Stimulated activated memory B cell treated with anti-CD40 and anti-IgM and Interleukin-4, amounts not matched to agents 10 μg/mL and 1 μg/mL and 100 μg/mL, for 72 hours (primary cell): ENCODE results near the gene SPAG17.

Experiments used
- ATAC-seq: fragments of 150-1000 bp; cut with Tn5 transposase; 2 replicates; pipeline ENCODE4 v1.10.0; 2021
- H3K27ac Mint-ChIP-seq: one replicate; pipeline ENCODE4 v1.8.0; 2022; ENCODE audit warnings: mild to moderate bottlenecking, mixed read lengths
- H3K27me3 Mint-ChIP-seq: one replicate; pipeline ENCODE4 v1.8.0; 2022; ENCODE audit warnings: mixed read lengths
- H3K36me3 Mint-ChIP-seq: one replicate; pipeline ENCODE4 v1.8.0; 2022; ENCODE audit warnings: mixed read lengths
- H3K4me1 Mint-ChIP-seq: one replicate; pipeline ENCODE4 v1.8.0; 2022; ENCODE audit warnings: mixed read lengths
- H3K4me3 Mint-ChIP-seq: one replicate; pipeline ENCODE4 v1.8.0; 2022; ENCODE audit warnings: mild to moderate bottlenecking, moderate library complexity, mixed read lengths
- H3K9me3 Mint-ChIP-seq: one replicate; pipeline ENCODE4 v1.8.0; 2022; ENCODE audit warnings: mixed read lengths

SPAG17 gene

DNA sequence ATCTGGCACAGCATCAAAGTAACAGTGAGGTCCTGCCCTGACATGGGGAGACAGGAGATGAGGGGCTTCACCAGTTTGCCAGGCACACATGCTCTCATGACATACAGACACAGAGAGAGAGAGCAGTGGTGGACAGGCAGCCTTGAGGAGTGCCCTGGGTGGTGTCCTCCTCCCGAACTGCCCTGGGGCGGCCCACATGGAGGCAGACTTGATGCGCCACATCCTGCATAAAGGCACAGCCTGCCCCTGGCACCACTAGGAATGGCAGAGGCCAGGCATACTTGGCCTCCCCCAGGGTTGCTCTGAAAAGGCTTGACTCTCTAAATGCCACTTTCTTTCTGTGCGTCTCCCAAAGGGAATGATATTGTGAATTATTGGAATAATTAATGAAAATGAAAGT lies 67.5 kb downstream of the SPAG17 start:
- no peaks in the 10 kb centered on the region for H3K36me3 Mint-ChIP-seq
- no peaks in the 10 kb centered on the region for H3K9me3 Mint-ChIP-seq
- H3K27ac Mint-ChIP-seq: no peak overlapping the region
- no peak overlapping the region for H3K4me3 Mint-ChIP-seq
- ATAC-seq: no peak
- H3K4me1 Mint-ChIP-seq: no peaks in the 10 kb centered on the region
- H3K27me3 Mint-ChIP-seq: peaks cover 11% of the 10 kb centered on the region

DNA sequence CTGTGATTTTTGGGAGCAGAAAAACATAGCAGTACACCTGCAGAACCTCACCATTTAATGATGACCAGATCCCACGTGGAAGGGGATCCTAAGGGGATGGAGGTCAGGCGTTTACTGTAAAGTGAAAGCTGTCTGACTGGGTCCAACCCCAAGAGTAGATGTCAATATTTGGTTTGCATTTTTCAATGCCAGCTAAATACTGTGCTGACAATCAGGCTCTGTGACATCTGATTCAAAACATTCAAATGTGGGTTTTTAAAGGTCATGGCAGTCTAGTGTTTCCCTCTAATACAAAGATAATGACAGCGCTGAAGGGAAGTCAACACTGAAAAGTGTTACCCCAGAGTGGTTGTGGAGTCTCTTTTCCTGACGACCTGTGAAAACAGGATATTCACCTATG lies 68.1 kb downstream of the SPAG17 start:
- ATAC-seq: peak; percentile 12
- H3K36me3 Mint-ChIP-seq: no peaks in the 10 kb centered on the region
- H3K27me3 Mint-ChIP-seq: peaks cover 11% of the 10 kb centered on the region
- no peak overlapping the region for H3K4me3 Mint-ChIP-seq
- no peaks in the 10 kb centered on the region for H3K4me1 Mint-ChIP-seq
- H3K9me3 Mint-ChIP-seq: no peaks in the 10 kb centered on the region
- no peak overlapping the region for H3K27ac Mint-ChIP-seq

GRCh38 chr1:118116401-118116800 lies 68.6 kb downstream of the SPAG17 start:
- no peak for ATAC-seq
- Mint-ChIP-seq H3K27ac (no peak overlapping the region), H3K9me3 (no peaks in the 10 kb centered on the region), H3K4me3 (no peak overlapping the region), H3K4me1 (no peaks in the 10 kb centered on the region), H3K36me3 (no peaks in the 10 kb centered on the region), H3K27me3 (peaks cover 11% of the 10 kb centered on the region)

DNA sequence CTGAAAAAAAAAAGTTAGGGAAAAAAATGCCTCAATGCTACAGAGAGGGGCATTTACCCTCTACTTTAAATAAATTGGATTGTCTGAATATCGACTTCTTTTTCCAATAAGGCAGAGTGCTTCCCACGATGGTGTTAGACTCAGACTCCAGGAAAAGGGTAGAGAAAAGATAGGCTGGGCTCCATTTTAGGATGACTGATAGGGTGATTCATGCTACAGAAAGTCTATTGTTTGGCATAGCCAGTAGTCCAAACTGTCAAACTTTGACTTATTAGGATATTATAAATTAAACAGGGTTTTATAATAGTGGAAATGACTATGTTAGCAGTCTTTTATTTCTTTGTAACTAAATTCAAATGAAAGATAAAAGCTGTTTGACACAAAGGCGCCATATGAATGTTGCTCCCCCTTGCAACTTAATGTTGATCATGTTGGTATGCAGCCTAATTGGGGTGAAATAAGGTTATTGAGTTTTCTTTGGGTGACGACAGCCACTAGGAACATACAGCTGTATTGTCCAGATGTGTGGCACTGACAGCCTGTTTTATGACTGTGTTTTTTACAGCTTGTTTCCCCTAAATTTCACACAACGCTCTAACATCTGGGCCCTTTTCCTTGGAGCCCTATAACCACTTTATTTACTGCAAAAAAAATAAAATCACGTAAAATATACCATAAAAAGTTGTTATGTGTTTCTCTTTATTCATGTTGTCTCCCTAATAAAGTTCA lies 69.3 kb downstream of the SPAG17 start:
- Mint-ChIP-seq H3K36me3 (no peaks in the 10 kb centered on the region), H3K9me3 (no peaks in the 10 kb centered on the region)

GRCh38 chr1:118113261-118113660 lies 71.8 kb downstream of the SPAG17 start:
- no peaks in the 10 kb centered on the region for H3K4me1 Mint-ChIP-seq
- no peaks in the 10 kb centered on the region for H3K36me3 Mint-ChIP-seq
- peaks cover 11% of the 10 kb centered on the region for H3K27me3 Mint-ChIP-seq
- H3K9me3 Mint-ChIP-seq: no peaks in the 10 kb centered on the region
- no peak overlapping the region for H3K27ac Mint-ChIP-seq
- no peak for ATAC-seq
- H3K4me3 Mint-ChIP-seq: no peak overlapping the region

More for the DNA sequence above, 69.3 kb downstream of the SPAG17 start:
- peaks cover 11% of the 10 kb centered on the region for H3K27me3 Mint-ChIP-seq
- no peak for ATAC-seq
- no peak overlapping the region for H3K4me3 Mint-ChIP-seq
- H3K27ac Mint-ChIP-seq: no peak overlapping the region
- no peaks in the 10 kb centered on the region for H3K4me1 Mint-ChIP-seq

DNA sequence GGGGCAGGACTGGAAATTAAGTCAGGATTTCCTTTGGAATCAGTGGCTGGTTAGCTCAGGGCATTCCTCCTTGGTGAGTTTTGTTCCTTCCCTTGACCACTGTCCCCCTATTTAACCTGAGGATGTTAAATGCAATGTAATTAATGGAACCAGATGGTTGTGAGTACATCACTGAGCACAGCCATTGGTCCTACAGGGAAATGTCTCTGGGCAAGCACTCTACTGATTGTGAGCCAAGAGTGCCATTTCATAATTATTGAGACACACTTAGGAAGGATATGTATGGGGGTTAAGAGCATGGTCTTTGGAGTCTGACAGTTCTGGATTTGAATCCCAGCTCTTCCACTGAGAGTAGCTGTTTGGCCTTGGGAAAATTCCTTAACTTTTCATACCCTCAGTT lies 74.4 kb downstream of the SPAG17 start:
- H3K4me1 Mint-ChIP-seq: no peaks in the 10 kb centered on the region
- H3K9me3 Mint-ChIP-seq: no peaks in the 10 kb centered on the region
- H3K27ac Mint-ChIP-seq: no peak overlapping the region
- H3K27me3 Mint-ChIP-seq: no peaks in the 10 kb centered on the region
- no peaks in the 10 kb centered on the region for H3K36me3 Mint-ChIP-seq
- ATAC-seq: no peak
- H3K4me3 Mint-ChIP-seq: no peak overlapping the region

DNA sequence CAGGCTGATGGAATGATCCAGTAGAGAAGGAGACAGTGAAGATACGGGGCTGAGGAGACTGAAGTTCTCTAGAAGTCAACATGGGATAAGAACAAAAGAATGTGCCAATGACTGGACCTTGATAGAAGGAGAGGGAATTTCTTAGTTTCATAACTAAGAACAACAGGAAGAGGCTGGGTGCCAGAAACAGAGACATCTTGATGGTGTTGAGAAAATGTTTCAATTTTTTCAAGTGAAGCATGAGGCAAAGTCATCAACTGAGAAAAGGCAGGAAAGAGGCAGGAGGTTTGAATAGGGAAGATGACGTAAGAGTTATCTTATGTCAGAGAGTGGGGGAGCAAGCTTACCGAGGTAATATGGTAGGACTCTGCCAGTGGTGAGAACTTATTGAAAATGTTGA lies 80.1 kb downstream of the SPAG17 start:
- Mint-ChIP-seq H3K4me3 (no peak overlapping the region), H3K27ac (no peak overlapping the region), H3K4me1 (no peaks in the 10 kb centered on the region), H3K27me3 (no peaks in the 10 kb centered on the region), H3K36me3 (no peaks in the 10 kb centered on the region), H3K9me3 (no peaks in the 10 kb centered on the region)
- ATAC-seq: no peak

DNA sequence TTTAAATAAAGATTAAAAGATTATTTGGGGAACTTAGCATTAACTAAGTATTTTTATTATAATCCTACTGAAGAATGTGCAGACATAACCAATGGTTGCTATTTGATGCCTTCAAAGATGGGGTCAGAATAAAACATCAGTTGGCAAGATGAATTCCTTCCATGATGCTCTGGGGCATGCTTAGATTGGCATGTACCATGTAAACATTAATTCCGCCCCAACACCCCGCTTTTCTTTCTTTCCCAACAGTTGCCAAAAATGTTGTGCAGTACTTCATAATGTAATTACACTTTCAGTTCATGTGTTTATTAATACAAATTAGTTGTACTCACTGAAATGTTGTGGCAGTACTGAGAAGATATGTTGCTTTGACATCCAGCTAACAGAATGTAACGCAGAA lies 82.6 kb downstream of the SPAG17 start:
- no peak overlapping the region for H3K27ac Mint-ChIP-seq
- H3K27me3 Mint-ChIP-seq: no peaks in the 10 kb centered on the region
- no peak for ATAC-seq
- no peaks in the 10 kb centered on the region for H3K9me3 Mint-ChIP-seq
- H3K4me3 Mint-ChIP-seq: no peak overlapping the region
- no peaks in the 10 kb centered on the region for H3K36me3 Mint-ChIP-seq
- no peaks in the 10 kb centered on the region for H3K4me1 Mint-ChIP-seq

DNA sequence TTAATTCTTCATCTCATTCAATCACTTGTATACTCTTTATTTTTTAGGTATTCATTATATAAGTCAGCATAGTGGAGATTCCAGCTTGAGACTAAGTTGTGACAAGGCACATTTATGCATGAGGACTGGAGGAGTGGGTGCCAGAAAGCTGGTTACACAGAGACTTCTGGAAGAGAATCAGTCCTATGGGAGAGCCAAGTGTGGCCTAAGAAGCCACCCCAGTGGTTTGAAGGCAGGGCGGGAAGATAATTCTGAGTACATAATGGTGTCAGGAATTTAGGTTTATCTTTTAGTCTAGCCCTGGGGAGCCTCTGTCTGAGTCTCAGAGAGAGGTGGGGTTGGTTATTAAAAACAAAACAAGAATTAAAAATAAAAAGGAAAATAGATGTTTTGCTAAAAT lies 83.0 kb downstream of the SPAG17 start:
- Mint-ChIP-seq H3K27ac (no peak overlapping the region), H3K27me3 (no peaks in the 10 kb centered on the region), H3K36me3 (no peaks in the 10 kb centered on the region), H3K9me3 (no peaks in the 10 kb centered on the region), H3K4me3 (no peak overlapping the region), H3K4me1 (no peaks in the 10 kb centered on the region)
- ATAC-seq: no peak

- no peaks in the 10 kb centered on the region for H3K36me3 Mint-ChIP-seq
- no peak for ATAC-seq
- no peak overlapping the region for H3K27ac Mint-ChIP-seq
- no peaks in the 10 kb centered on the region for H3K27me3 Mint-ChIP-seq
- H3K4me3 Mint-ChIP-seq: no peak overlapping the region
- H3K4me1 Mint-ChIP-seq: no peaks in the 10 kb centered on the region
- H3K9me3 Mint-ChIP-seq: no peaks in the 10 kb centered on the region
Observed at GRCh38 chr1:118101515-118101844, 83.5 kb downstream of the SPAG17 start.

- Mint-ChIP-seq H3K36me3 (no peaks in the 10 kb centered on the region), H3K27ac (no peak overlapping the region), H3K4me1 (no peaks in the 10 kb centered on the region), H3K9me3 (no peaks in the 10 kb centered on the region), H3K27me3 (no peaks in the 10 kb centered on the region), H3K4me3 (no peak overlapping the region)
- no peak for ATAC-seq
Observed at GRCh38 chr1:118100686-118101514, 84.1 kb downstream of the SPAG17 start.

DNA sequence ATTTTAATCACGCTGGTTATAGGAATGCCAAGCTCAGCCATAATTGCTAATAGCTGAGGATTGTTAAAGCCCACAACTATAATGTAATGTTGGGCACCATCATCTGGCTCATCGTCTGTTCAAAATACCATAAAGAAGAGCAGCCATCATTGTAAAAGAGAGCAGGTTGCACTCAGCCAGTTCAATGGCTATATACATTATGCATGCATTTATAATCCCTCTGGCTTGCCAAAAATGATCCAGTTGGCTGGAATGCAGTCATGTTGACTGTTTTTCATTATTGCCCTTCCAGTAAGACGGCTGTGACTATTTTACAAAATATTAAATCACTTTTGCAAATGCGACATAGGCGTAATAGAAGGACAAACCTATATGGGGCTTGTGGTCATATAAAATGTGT lies 85.3 kb downstream of the SPAG17 start:
- no peak for ATAC-seq
- Mint-ChIP-seq H3K27me3 (no peaks in the 10 kb centered on the region), H3K9me3 (no peaks in the 10 kb centered on the region), H3K4me3 (no peak overlapping the region), H3K36me3 (no peaks in the 10 kb centered on the region), H3K27ac (no peak overlapping the region), H3K4me1 (no peaks in the 10 kb centered on the region)

DNA sequence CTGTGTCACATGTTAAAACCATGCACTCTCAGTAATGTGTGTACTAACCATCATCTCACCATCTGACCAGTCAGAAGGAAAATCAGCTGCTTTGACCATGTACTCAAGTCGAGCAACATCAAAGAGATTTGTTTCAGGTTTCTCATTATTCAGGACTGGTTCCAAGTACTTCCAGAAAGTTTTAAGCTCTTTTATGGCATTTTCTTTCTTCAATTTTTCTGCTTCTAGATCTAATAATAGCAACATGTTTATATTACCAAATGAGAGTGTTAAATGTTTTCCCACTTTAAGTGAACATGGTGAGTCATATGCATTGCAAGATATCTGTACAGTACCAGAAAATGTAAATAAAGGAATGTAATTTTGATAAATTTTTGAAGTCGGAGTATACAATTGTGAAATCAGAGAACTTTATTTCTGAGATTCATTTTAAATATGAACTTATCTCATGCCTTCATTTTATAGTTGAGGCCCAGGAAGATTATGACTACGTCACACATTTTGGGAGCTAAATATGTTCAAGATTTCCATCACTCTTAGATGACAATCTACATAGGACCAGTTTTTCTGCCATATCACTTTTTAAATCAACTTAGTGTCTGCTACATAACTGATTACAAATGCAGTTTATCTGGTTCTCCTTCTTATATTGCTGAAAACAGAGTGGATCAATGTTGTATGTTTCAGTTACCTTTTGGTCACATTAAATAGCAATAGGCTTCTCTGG lies 87.2 kb downstream of the SPAG17 start:
- Mint-ChIP-seq H3K9me3 (no peaks in the 10 kb centered on the region), H3K4me3 (no peak overlapping the region), H3K4me1 (no peaks in the 10 kb centered on the region), H3K27ac (no peak overlapping the region), H3K36me3 (no peaks in the 10 kb centered on the region), H3K27me3 (no peaks in the 10 kb centered on the region)
- no peak for ATAC-seq

- H3K4me1 Mint-ChIP-seq: no peaks in the 10 kb centered on the region
- no peak overlapping the region for H3K27ac Mint-ChIP-seq
- no peak for ATAC-seq
- no peak overlapping the region for H3K4me3 Mint-ChIP-seq
- no peaks in the 10 kb centered on the region for H3K36me3 Mint-ChIP-seq
- peaks cover 14% of the 10 kb centered on the region for H3K27me3 Mint-ChIP-seq
- peaks cover 7% of the 10 kb centered on the region for H3K9me3 Mint-ChIP-seq
Observed at GRCh38 chr1:118093017-118093416, 92.0 kb downstream of the SPAG17 start.

DNA sequence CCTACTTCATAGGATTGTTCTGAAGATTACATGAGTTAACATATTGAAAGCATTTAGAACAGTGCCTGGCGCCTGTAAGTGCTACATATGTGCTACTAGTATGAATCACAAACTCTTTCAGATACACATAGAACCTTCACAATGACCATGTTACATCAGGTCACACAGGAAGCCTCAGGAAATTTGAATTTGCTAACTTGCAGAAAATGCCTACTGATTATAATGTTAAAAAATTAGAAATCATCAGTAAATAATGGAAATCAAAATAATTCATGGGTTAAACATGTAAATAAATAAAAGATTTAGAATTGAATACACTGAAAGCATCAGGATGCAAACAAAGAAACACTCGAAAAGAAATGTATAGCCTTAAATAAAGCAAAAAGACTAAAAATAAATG lies 94.9 kb downstream of the SPAG17 start:
- H3K27me3 Mint-ChIP-seq: peaks cover 18% of the 10 kb centered on the region
- H3K36me3 Mint-ChIP-seq: no peaks in the 10 kb centered on the region
- H3K27ac Mint-ChIP-seq: no peak overlapping the region
- H3K4me1 Mint-ChIP-seq: no peaks in the 10 kb centered on the region
- ATAC-seq: no peak
- H3K4me3 Mint-ChIP-seq: no peak overlapping the region
- peaks cover 7% of the 10 kb centered on the region for H3K9me3 Mint-ChIP-seq

GRCh38 chr1:118085365-118085764 lies 99.7 kb downstream of the SPAG17 start:
- ATAC-seq: no peak
- H3K27me3 Mint-ChIP-seq: peaks cover 30% of the 10 kb centered on the region
- no peak overlapping the region for H3K27ac Mint-ChIP-seq
- no peaks in the 10 kb centered on the region for H3K4me1 Mint-ChIP-seq
- no peak overlapping the region for H3K4me3 Mint-ChIP-seq
- H3K36me3 Mint-ChIP-seq: no peaks in the 10 kb centered on the region
- H3K9me3 Mint-ChIP-seq: peaks cover 7% of the 10 kb centered on the region
